Measurements from ENCODE around the gene CDC42BPG. TPM values are rescaled to one million over a fixed set of nuclear protein-coding genes. Genes with fewer than 3 reads are reported as not detected.
A peak's percentile ranks its signal among the peaks of the same experiment; 100 is the strongest.

CDC42BPG gene
- total and polyA plus RNA-seq, 9 of the 15 experiments (the other 6 are each of a cell fraction or from before 2014, with no cell fraction given) = 0.04 to 8.8 (median 2.1) TPM

DNA sequence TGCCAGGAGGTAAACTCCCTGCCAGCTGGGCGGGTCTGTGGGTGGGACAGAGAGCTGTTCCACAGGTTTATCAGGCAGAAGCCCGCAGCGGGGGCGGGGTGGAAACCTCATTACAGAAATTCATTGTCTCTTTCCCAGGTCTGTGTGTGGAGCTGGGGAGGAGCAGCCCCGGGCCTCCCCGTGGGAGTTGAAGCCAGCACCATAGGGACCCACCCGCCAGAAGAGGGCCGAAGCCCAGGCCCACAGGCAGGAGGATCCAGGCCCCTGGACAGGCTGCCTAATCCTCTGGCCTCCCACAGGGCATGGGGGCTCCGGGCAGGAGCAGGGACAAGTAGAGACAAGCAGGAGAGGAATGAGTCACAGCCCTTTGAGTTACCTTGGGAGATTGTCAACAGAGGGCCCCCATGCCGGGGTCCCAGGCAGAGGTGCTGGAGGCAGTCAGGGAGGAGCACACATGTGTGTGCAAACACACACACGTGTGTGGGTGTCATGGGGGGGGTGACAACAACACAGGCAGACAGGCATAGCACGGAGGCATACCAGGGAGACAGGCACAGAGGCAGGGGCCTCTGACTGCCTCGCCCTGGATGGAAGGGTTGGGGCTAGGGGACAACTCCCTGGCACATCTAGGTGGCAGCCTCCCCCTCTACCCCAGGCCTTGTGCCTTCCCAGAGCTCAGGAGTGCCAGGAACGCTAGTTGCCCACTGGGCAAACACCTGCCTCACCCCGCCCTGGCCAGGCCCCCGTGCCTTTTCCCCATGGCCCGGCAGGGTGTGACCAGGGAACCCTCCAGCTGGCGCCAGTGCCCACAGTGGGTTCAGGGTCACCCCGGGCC, 1.4 kb downstream of the CDC42BPG start (continued):
- TF ChIP-seq, protein P1, sequence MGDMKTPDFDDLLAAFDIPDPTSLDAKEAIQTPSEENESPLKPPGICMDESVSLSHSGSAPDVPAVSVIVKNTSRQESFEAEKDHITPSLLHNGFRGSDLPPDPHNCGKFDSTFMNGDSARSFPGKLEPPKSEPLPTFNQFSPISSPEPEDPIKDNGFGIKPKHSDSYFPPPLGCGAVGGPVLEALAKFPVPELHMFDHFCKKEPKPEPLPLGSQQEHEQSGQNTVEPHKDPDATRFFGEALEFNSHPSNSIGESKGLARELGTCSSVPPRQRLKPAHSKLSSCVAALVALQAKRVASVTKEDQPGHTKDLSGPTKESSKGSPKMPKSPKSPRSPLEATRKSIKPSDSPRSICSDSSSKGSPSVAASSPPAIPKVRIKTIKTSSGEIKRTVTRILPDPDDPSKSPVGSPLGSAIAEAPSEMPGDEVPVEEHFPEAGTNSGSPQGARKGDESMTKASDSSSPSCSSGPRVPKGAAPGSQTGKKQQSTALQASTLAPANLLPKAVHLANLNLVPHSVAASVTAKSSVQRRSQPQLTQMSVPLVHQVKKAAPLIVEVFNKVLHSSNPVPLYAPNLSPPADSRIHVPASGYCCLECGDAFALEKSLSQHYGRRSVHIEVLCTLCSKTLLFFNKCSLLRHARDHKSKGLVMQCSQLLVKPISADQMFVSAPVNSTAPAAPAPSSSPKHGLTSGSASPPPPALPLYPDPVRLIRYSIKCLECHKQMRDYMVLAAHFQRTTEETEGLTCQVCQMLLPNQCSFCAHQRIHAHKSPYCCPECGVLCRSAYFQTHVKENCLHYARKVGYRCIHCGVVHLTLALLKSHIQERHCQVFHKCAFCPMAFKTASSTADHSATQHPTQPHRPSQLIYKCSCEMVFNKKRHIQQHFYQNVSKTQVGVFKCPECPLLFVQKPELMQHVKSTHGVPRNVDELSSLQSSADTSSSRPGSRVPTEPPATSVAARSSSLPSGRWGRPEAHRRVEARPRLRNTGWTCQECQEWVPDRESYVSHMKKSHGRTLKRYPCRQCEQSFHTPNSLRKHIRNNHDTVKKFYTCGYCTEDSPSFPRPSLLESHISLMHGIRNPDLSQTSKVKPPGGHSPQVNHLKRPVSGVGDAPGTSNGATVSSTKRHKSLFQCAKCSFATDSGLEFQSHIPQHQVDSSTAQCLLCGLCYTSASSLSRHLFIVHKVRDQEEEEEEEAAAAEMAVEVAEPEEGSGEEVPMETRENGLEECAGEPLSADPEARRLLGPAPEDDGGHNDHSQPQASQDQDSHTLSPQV (IDR thresholded peaks at IDR 0.05) = 0 out of 2 replicates have a peak, but pooled peaks have one; percentile 56
- TF ChIP-seq FOXK2 (conservative IDR thresholded peaks at IDR 0.05 in 1 of 2, IDR thresholded peaks at IDR 0.05 in 1 of 2; ENCODE audit: low read depth in 2 of 2) (peak; percentile 56 to 63; a peak in 3 of 4 replicates), SMARCA4 (IDR thresholded peaks at IDR 0.05) (peak; percentile 66), BHLHE40 (IDR thresholded peaks at IDR 0.05; ENCODE audit: low read length) (no peak), MYBL2 (IDR thresholded peaks at IDR 0.05; ENCODE audit: low read depth) (no peak), MYBL2 (CRISPR knock-in tag; IDR thresholded peaks at IDR 0.05; ENCODE audit: borderline replicate concordance) (no peak), NFRKB (IDR thresholded peaks at IDR 0.05; ENCODE audit: low read depth) (no peak), KAT7 (CRISPR knock-in tag; IDR thresholded peaks at IDR 0.05; ENCODE audit: borderline replicate concordance) (no peak), CBX8 (IDR thresholded peaks at IDR 0.05; ENCODE audit: borderline replicate concordance, extremely low read depth, low read depth, low read length, poor library complexity, severe bottlenecking) (no peak), CTBP1 (IDR thresholded peaks at IDR 0.05; ENCODE audit: borderline replicate concordance) (0 out of 2 replicates have a peak, but pooled peaks have one; percentile 31), MIER1 (IDR thresholded peaks at IDR 0.05; ENCODE audit: low read depth) (no peak), STAG1 (CRISPR knock-in tag; IDR thresholded peaks at IDR 0.05; ENCODE audit: borderline replicate concordance) (no peak), GATAD2B (IDR thresholded peaks at IDR 0.05; ENCODE audit: borderline replicate concordance) (no peak), ZBTB7A (IDR thresholded peaks at IDR 0.05; ENCODE audit: borderline replicate concordance, control insufficient read depth, low read depth, low read length) (peak; percentile 84), ATF3 (IDR thresholded peaks at IDR 0.05) (peak; percentile 56), ATF3 (CRISPR knock-in tag; conservative IDR thresholded peaks at IDR 0.05) (no peak), SMARCE1 (IDR thresholded peaks at IDR 0.05) (peak; percentile 69), HOXB6 (CRISPR knock-in tag; IDR thresholded peaks at IDR 0.05; ENCODE audit: borderline replicate concordance) (no peak), TAF7 (tag; IDR thresholded peaks at IDR 0.05) (no peak), ARID1B (IDR thresholded peaks at IDR 0.05) (peak; percentile 57), ZKSCAN3 (CRISPR knock-in tag; IDR thresholded peaks at IDR 0.05) (no peak), FOSL1 (tag; conservative IDR thresholded peaks at IDR 0.05) (peak; percentile 81), NEUROD1 (IDR thresholded peaks at IDR 0.05; ENCODE audit: borderline replicate concordance, low read depth, low read length, partially characterized antibody) (no peak), PTBP1 (IDR thresholded peaks at IDR 0.05; ENCODE audit: low read depth, low read length) (no peak), MCM3 (IDR thresholded peaks at IDR 0.05) (no peak), MTA1 (IDR thresholded peaks at IDR 0.05; ENCODE audit: borderline replicate concordance) (peak; percentile 23; the same call in 1 of the 2 replicates)

Measured in K562 (cell line).